PC-9 (cell line): Measurements from ENCODE around the gene NOM1.

Experiments
- CTCF ChIP-seq: fragments of 200-600 bp; sonication (generic); conservative IDR thresholded peaks from 2 replicates; pipeline ENCODE4 v1.6.1; 2017; ENCODE audit warnings: mixed run types, antibody characterized with exemption, mild to moderate bottlenecking, moderate library complexity
- EZH2 ChIP-seq: fragments of 200-600 bp; sonication (generic); IDR thresholded peaks from 2 replicates; pipeline ENCODE4 v1.8.0; 2017; ENCODE audit warnings: antibody characterized with exemption, low read depth

DNA sequence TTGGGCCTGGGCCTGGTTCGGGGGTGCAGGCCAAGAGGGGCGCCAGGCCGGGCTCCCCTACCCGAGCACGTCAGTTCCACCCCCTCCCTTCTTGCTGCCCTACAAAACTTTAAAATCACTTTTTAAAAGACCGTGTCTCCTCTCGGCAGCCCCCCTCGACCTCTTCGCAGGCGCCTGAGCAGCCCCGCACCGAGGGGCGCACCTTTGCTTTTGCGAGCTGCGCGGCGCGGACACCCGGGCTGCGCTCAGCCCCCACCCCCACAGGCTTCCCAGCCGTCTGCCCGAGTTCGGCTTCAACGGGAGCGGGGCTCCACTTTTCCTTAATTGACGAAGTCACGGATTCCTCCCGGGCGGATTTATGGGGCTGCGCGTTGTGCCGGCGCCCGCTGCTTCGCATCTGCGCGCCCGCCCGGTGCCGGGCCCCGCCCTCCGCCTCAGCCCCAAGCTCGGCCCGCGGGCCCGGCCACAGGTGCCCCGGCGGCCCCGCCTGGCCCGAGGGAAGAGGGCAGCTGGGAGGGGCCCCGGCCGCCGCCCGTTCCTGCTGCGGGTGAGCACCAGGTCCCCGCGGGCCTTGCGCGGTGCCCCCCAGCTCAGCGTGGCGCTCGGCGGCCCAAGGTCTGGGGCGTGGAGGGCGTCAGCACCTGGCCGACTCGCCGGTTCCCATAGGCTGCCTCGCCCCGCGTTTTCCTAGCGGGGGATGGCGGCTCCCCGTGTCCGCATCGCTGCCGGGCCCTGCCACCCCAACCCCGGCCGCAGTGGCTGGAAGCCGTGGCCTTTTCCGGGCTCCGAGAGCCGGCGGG is 71.8 kb downstream of the NOM1 start:
- TF ChIP-seq CTCF (no peak), EZH2 (no peak)
